H1 (cell line): ENCODE data around the gene TUBGCP3. TPM values are rescaled to one million over a fixed set of nuclear protein-coding genes. Genes with fewer than 3 reads are reported as not detected.

ENCODE experiments used
- CHD1 ChIP-seq: IDR thresholded peaks from 2 replicates; pipeline ENCODE4 v1.6.1; 2012; ENCODE audit warnings: low read depth, low read length, improper control_type of control experiment
- HDAC2 ChIP-seq, 2 experiments: fragments of 300-600 bp in 1 of 2; sonication (generic) in 1 of 2; IDR thresholded peaks; 2 replicates each; pipeline ENCODE4 v1.6.1; 2011 to 2012; ENCODE audit warnings: low read depth in 2 of 2, low read length in 2 of 2, mild to moderate bottlenecking in 2 of 2, moderate library complexity in 2 of 2, borderline replicate concordance in 1 of 2, inconsistent platforms in 1 of 2
- NANOG ChIP-seq: IDR thresholded peaks from 2 replicates; pipeline ENCODE4 v1.6.1; 2011; ENCODE audit warnings: low read length, low read depth, mild to moderate bottlenecking, inconsistent platforms; ENCODE audit not compliant: insufficient read depth, poor library complexity, severe bottlenecking
- POLR2AphosphoS5 ChIP-seq: IDR thresholded peaks from 2 replicates; pipeline ENCODE4 v1.6.1; 2011; ENCODE audit warnings: low read depth, low read length
- SP1 ChIP-seq: IDR thresholded peaks from 2 replicates; pipeline ENCODE4 v1.6.1; 2011; ENCODE audit warnings: low read depth, low read length
- polyA plus RNA-seq, 7 experiments: library from polyadenylated mRNA; depleted of rRNA in 3 of 7; stranded (reverse) in 5 of 7; unstranded in 2 of 7; fragments of >200 nt in 5 of 7; fragments of 200-250 nt in 2 of 7; gene quantifications; 1 replicate in 5 of 7; 2 replicates in 1 of 7; 4 replicates in 1 of 7; pipeline versions ENCODE4 v1.2.1 to v1.2.3, GENCODE V29; 2011 to 2013; ENCODE audit warnings: missing spikeins in 2 of 7, mixed read lengths in 2 of 7
- total RNA-seq: library from RNA; stranded (reverse); fragmentation: NEBNext Ultra II Directional; extraction: Animal tissue kit (Norgen Biotek cat#: 25700); gene quantifications from 2 replicates; pipeline ENCODE4 v1.2.1, GENCODE V29; 2021
- TF ChIP-seq, protein P1 (sequence below): fragments of 300-600 bp; sonication (generic); IDR thresholded peaks from 2 replicates; pipeline ENCODE4 v1.7.1; 2012; ENCODE audit warnings: low read length, moderate library complexity, mild to moderate bottlenecking, inconsistent platforms; ENCODE audit not compliant: insufficient replicate concordance

The TUBGCP3 gene
- total and polyA plus RNA-seq, 2 of the 8 experiments (the other 6 are each of a cell fraction or from before 2014, with no cell fraction given) = 27.0 to 31.7 TPM

DNA sequence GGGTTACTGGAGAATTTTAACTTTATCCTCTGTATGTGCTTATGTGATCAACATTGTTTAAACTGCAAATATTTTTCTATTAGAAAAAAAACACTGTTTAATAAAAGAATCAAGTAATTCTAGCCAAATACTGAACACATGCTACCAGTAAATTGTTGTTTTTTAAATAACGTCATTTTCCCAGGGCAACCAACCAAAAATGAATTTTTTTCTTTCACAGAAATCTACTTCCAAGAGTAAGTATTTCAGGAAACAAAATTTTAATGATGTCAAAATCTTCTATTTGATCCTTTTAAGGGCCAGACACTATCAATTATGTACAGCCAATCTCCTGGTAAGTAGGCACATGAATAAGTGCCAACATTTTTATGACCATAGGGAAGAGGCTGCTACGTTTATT, 57.1 kb downstream of the TUBGCP3 start (continued):
- TF ChIP-seq, protein P1, sequence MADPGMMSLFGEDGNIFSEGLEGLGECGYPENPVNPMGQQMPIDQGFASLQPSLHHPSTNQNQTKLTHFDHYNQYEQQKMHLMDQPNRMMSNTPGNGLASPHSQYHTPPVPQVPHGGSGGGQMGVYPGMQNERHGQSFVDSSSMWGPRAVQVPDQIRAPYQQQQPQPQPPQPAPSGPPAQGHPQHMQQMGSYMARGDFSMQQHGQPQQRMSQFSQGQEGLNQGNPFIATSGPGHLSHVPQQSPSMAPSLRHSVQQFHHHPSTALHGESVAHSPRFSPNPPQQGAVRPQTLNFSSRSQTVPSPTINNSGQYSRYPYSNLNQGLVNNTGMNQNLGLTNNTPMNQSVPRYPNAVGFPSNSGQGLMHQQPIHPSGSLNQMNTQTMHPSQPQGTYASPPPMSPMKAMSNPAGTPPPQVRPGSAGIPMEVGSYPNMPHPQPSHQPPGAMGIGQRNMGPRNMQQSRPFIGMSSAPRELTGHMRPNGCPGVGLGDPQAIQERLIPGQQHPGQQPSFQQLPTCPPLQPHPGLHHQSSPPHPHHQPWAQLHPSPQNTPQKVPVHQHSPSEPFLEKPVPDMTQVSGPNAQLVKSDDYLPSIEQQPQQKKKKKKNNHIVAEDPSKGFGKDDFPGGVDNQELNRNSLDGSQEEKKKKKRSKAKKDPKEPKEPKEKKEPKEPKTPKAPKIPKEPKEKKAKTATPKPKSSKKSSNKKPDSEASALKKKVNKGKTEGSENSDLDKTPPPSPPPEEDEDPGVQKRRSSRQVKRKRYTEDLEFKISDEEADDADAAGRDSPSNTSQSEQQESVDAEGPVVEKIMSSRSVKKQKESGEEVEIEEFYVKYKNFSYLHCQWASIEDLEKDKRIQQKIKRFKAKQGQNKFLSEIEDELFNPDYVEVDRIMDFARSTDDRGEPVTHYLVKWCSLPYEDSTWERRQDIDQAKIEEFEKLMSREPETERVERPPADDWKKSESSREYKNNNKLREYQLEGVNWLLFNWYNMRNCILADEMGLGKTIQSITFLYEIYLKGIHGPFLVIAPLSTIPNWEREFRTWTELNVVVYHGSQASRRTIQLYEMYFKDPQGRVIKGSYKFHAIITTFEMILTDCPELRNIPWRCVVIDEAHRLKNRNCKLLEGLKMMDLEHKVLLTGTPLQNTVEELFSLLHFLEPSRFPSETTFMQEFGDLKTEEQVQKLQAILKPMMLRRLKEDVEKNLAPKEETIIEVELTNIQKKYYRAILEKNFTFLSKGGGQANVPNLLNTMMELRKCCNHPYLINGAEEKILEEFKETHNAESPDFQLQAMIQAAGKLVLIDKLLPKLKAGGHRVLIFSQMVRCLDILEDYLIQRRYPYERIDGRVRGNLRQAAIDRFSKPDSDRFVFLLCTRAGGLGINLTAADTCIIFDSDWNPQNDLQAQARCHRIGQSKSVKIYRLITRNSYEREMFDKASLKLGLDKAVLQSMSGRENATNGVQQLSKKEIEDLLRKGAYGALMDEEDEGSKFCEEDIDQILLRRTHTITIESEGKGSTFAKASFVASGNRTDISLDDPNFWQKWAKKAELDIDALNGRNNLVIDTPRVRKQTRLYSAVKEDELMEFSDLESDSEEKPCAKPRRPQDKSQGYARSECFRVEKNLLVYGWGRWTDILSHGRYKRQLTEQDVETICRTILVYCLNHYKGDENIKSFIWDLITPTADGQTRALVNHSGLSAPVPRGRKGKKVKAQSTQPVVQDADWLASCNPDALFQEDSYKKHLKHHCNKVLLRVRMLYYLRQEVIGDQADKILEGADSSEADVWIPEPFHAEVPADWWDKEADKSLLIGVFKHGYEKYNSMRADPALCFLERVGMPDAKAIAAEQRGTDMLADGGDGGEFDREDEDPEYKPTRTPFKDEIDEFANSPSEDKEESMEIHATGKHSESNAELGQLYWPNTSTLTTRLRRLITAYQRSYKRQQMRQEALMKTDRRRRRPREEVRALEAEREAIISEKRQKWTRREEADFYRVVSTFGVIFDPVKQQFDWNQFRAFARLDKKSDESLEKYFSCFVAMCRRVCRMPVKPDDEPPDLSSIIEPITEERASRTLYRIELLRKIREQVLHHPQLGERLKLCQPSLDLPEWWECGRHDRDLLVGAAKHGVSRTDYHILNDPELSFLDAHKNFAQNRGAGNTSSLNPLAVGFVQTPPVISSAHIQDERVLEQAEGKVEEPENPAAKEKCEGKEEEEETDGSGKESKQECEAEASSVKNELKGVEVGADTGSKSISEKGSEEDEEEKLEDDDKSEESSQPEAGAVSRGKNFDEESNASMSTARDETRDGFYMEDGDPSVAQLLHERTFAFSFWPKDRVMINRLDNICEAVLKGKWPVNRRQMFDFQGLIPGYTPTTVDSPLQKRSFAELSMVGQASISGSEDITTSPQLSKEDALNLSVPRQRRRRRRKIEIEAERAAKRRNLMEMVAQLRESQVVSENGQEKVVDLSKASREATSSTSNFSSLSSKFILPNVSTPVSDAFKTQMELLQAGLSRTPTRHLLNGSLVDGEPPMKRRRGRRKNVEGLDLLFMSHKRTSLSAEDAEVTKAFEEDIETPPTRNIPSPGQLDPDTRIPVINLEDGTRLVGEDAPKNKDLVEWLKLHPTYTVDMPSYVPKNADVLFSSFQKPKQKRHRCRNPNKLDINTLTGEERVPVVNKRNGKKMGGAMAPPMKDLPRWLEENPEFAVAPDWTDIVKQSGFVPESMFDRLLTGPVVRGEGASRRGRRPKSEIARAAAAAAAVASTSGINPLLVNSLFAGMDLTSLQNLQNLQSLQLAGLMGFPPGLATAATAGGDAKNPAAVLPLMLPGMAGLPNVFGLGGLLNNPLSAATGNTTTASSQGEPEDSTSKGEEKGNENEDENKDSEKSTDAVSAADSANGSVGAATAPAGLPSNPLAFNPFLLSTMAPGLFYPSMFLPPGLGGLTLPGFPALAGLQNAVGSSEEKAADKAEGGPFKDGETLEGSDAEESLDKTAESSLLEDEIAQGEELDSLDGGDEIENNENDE = no peak
- TF ChIP-seq SP1 (no peak), CHD1 (no peak), POLR2AphosphoS5 (no peak), HDAC2 (IDR thresholded peaks at IDR 0.05; ENCODE audit: borderline replicate concordance in 1 of 2, low read depth in 2 of 2, low read length in 2 of 2) (no peak), NANOG (no peak)
